Measurements from ENCODE around the gene RTL10. TPM values are rescaled to one million over a fixed set of nuclear protein-coding genes. Genes with fewer than 3 reads are reported as not detected.

RTL10 gene
- total RNA-seq, 1 donor from 2014 or later: 21.4 TPM

GRCh38 chr22:19889951-19890350, 35.3 kb upstream of the RTL10 start:
- no peak overlapping the region for H3K4me3 ChIP-seq
- H3K27me3 ChIP-seq: no peaks in the 10 kb centered on the region
- intact Hi-C loops (cut with DNase I): no loop called here
- H3K9me3 ChIP-seq: no peaks in the 10 kb centered on the region
- H3K36me3 ChIP-seq: no peaks in the 10 kb centered on the region
- peaks cover 42% of the 10 kb centered on the region for H3K4me1 ChIP-seq
- no peak for TF ChIP-seq POLR2AphosphoS5 (IDR thresholded peaks at IDR 0.05; ENCODE audit: insufficient read depth in 1 of 2, low read depth in 1 of 2)
- no peak for TF ChIP-seq POLR2A (IDR thresholded peaks at IDR 0.05)
- TF ChIP-seq CTCF (IDR thresholded peaks at IDR 0.05): no peak
- no peak for DNase-seq (ENCODE audit: extremely low spot score in 2 of 2)
- no peak overlapping the region for H3K27ac ChIP-seq

GRCh38 chr22:19888131-19888746, 33.6 kb upstream of the RTL10 start:
- intact Hi-C loops (cut with DNase I): no loop called here
- Histone ChIP-seq H3K27ac (no peak overlapping the region), H3K4me1 (peaks cover 41% of the 10 kb centered on the region), H3K27me3 (no peaks in the 10 kb centered on the region), H3K9me3 (no peaks in the 10 kb centered on the region), H3K36me3 (no peaks in the 10 kb centered on the region), H3K4me3 (no peak overlapping the region)
- no peak for DNase-seq (ENCODE audit: extremely low spot score in 2 of 2)
- TF ChIP-seq POLR2A (IDR thresholded peaks at IDR 0.05): no peak
- TF ChIP-seq CTCF (IDR thresholded peaks at IDR 0.05): no peak
- no peak for TF ChIP-seq POLR2AphosphoS5 (IDR thresholded peaks at IDR 0.05; ENCODE audit: insufficient read depth in 1 of 2, low read depth in 1 of 2)

DNA sequence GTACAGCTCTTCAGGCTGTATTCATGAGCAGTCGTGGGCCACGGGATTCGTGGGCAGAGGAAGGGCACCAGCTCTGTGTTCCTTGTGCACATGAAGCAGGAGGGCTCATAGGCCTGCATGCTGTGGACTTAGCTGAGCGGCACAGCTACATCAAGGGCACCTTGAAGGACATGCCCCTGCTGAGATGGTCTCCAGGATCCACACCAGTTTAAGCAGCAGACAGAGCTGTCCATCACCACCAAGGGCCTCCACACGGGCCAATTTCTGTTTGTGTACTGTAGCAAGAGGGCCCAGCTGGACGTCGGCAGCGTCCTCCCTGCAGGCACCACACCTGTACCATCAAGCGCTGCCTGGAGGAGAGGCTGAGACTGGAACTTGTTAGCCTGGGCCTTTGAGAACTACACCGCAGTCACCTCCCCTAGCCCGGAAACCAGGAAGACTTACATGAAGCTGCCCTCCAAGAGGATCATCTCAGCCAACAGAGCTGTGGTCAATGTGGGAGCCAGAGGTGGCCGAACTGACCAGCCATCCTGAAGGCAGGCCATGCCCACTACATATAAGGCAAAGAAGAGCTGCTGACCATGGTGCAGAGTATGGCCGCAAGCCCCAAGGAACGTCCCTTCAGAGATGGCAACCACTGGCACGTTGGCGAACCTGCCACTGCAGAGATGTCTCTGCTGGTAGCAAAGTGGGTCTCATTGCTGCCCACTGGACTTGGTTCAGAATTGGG, 32.7 kb upstream of the RTL10 start:
- Histone ChIP-seq H3K27ac (no peak overlapping the region), H3K4me3 (no peak overlapping the region), H3K36me3 (no peaks in the 10 kb centered on the region), H3K9me3 (no peaks in the 10 kb centered on the region), H3K27me3 (no peaks in the 10 kb centered on the region), H3K4me1 (peaks cover 33% of the 10 kb centered on the region)
- intact Hi-C loops (cut with DNase I): no loop called here
- no peak for DNase-seq (ENCODE audit: extremely low spot score in 2 of 2)
- TF ChIP-seq POLR2A (IDR thresholded peaks at IDR 0.05): no peak
- TF ChIP-seq CTCF (IDR thresholded peaks at IDR 0.05): no peak
- TF ChIP-seq POLR2AphosphoS5 (IDR thresholded peaks at IDR 0.05; ENCODE audit: insufficient read depth in 1 of 2, low read depth in 1 of 2): no peak

- intact Hi-C loops (cut with DNase I): no loop called here
- Histone ChIP-seq H3K9me3 (no peaks in the 10 kb centered on the region), H3K4me1 (peaks cover 31% of the 10 kb centered on the region), H3K27me3 (no peaks in the 10 kb centered on the region), H3K27ac (peak overlapping the region; percentile 29), H3K36me3 (no peaks in the 10 kb centered on the region), H3K4me3 (no peak overlapping the region)
- DNase-seq (ENCODE audit: extremely low spot score in 2 of 2): no peak
- TF ChIP-seq POLR2AphosphoS5 (IDR thresholded peaks at IDR 0.05; ENCODE audit: insufficient read depth in 1 of 2, low read depth in 1 of 2) (peak in 1 of 2 donors; percentile 29), POLR2A (IDR thresholded peaks at IDR 0.05) (no peak)
Observed at GRCh38 chr22:19886605-19887255, 32.1 kb upstream of the RTL10 start.

- no peak for TF ChIP-seq CTCF (IDR thresholded peaks at IDR 0.05)
- TF ChIP-seq POLR2A (IDR thresholded peaks at IDR 0.05): no peak
- TF ChIP-seq POLR2AphosphoS5 (IDR thresholded peaks at IDR 0.05; ENCODE audit: insufficient read depth in 1 of 2, low read depth in 1 of 2): no peak
- DNase-seq (ENCODE audit: extremely low spot score in 2 of 2): no peak
- intact Hi-C loops (cut with DNase I): no loop called here
- Histone ChIP-seq H3K9me3 (no peaks in the 10 kb centered on the region), H3K4me1 (peaks cover 30% of the 10 kb centered on the region), H3K27ac (peak overlapping the region; percentile 2), H3K4me3 (no peak overlapping the region), H3K36me3 (no peaks in the 10 kb centered on the region), H3K27me3 (no peaks in the 10 kb centered on the region)
Observed at GRCh38 chr22:19885841-19886592, 31.3 kb upstream of the RTL10 start.
